Measurements from ENCODE around the gene OGA. TPM values are rescaled to one million over a fixed set of nuclear protein-coding genes. Genes with fewer than 3 reads are reported as not detected.

OGA gene
- total and polyA plus RNA-seq, 2 of the 8 experiments (the other 6 are each of a cell fraction or from before 2014, with no cell fraction given), result 31.2 to 107 TPM

GRCh38 chr10:101780187-101780817, 37.9 kb downstream of the OGA start:
- WGBS, 2 experiments (ENCODE audit: extremely low coverage in 1 of 2, insufficient coverage in 1 of 2, insufficient read length in 1 of 2, insufficient replicate concordance in 2 of 2, low coverage in 1 of 2, low lambda C conversion rate in 2 of 2, missing lambda C conversion rate in 1 of 2), result 43% methylated on average over 14 of the region's 17 CpGs; no CpG with 5 or more reads in 1 of the 2 experiments
- Histone ChIP-seq H3K56ac (replicated peaks; ENCODE audit: insufficient read length, low read depth, low read length) (no peak overlapping the region), H3K14ac (ENCODE audit: insufficient read length) (no peak overlapping the region), H2BK120ac (replicated peaks; ENCODE audit: low read depth, low read length) (no peak overlapping the region), H4K91ac (replicated peaks; ENCODE audit: insufficient read length, low read length) (no peak overlapping the region), H3K27me3 (replicated peaks in 1 of 4; ENCODE audit: control insufficient read depth in 3 of 4, extremely low read depth in 1 of 4, insufficient read depth in 3 of 4, low read length in 3 of 4) (peaks cover 29 to 42% (median 35%) of the 10 kb centered on the region in 4 experiments), H2BK15ac (ENCODE audit: low read length) (peak overlapping the region; percentile 88), H3K79me2 (ENCODE audit: control insufficient read depth in 1 of 2, insufficient read depth in 2 of 2, low read length in 2 of 2) (peaks cover 0 to 8% of the 10 kb centered on the region in 2 experiments; a peak in 1 of 4 replicates), H3K4me3 (ENCODE audit: extremely low read depth in 1 of 4, insufficient read depth in 2 of 4, low read depth in 3 of 4, low read length in 4 of 4) (peak overlapping the region in 3 of 4 experiments; percentile 11 to 60 (median 23); a peak in 4 of 8 replicates), H3K23me2 (ENCODE audit: low read depth, low read length) (peaks cover 34% of the 10 kb centered on the region), H2AFZ (ENCODE audit: low read length) (no peak overlapping the region), H2BK5ac (ENCODE audit: low read depth, low read length) (no peak overlapping the region), H4K8ac (ENCODE audit: extremely low read depth, insufficient read depth, low read length) (no peak overlapping the region), H3K27ac (ENCODE audit: low read depth, low read length) (no peak overlapping the region), H4K20me1 (replicated peaks in 1 of 2; ENCODE audit: control insufficient read depth in 1 of 2, insufficient read depth in 2 of 2, low read length in 2 of 2) (peaks cover 15 to 29% of the 10 kb centered on the region in 2 experiments), H3K79me1 (ENCODE audit: low read depth, low read length) (peaks cover 7% of the 10 kb centered on the region), H3K4me1 (replicated peaks in 1 of 4; ENCODE audit: control insufficient read depth in 3 of 4, insufficient read depth in 4 of 4, low read length in 3 of 4) (peaks cover 4 to 38% (median 21%) of the 10 kb centered on the region in 4 experiments), H2BK20ac (ENCODE audit: low read length) (no peak overlapping the region), H3K4ac (replicated peaks; ENCODE audit: insufficient read length, low read depth, low read length) (no peak overlapping the region), H3K18ac (ENCODE audit: extremely low read depth, low read length) (no peak overlapping the region), H3K36me3 (ENCODE audit: control insufficient read depth in 2 of 4, insufficient read depth in 4 of 4, low read length in 3 of 4) (no peaks in the 10 kb centered on the region; a peak in 2 of 8 replicates), H4K5ac (ENCODE audit: insufficient read length, low read depth, low read length) (no peak overlapping the region), H3K4me2 (ENCODE audit: insufficient read depth in 1 of 2, low read depth in 2 of 2, low read length in 2 of 2) (peak overlapping the region; percentile 91 to 95), H2BK12ac (ENCODE audit: low read depth, low read length) (no peak overlapping the region), H3K23ac (ENCODE audit: insufficient read length) (no peak overlapping the region), H3K9ac (replicated peaks in 1 of 4; ENCODE audit: extremely low read depth in 1 of 4, low read depth in 3 of 4, low read length in 3 of 4) (no peak overlapping the region; a peak in 1 of 7 replicates), H3K9me3 (ENCODE audit: insufficient read depth in 2 of 2, low read depth in 1 of 2, low read length in 1 of 2) (no peaks in the 10 kb centered on the region), H2AK5ac (ENCODE audit: low read depth, low read length) (no peak overlapping the region)
- ChIA-PET CTCF (ENCODE audit: partially characterized antibody) (interaction anchor here (0.8 to 9.8 kb wide), 50 partner anchors 9 to 566 kb away, joined by 3 to 246 read pairs (median 6); partner anchors contain the start of genes FBXW4, KCNIP2 and OGA), POLR2A (ENCODE audit: partially characterized antibody) (interaction anchor here (1.1 to 9.1 kb wide), 5 partner anchors 11 to 182 kb away, joined by 4 to 66 read pairs (median 6); partner anchors contain the start of gene OGA)
- FAIRE-seq, result no peak
- DNase-seq (ENCODE audit: low read depth in 1 of 2, low spot score in 2 of 2), result no peak
- TF ChIP-seq TEAD4 (IDR thresholded peaks at IDR 0.05; ENCODE audit: low read depth, low read length) (no peak), TAF1 (IDR thresholded peaks at IDR 0.05; ENCODE audit: low read depth, low read length) (no peak), EGR1 (IDR thresholded peaks at IDR 0.05; ENCODE audit: borderline replicate concordance, low read depth, low read length) (no peak), SP2 (IDR thresholded peaks at IDR 0.05; ENCODE audit: low read length) (no peak), SIN3A (conservative IDR thresholded peaks at IDR 0.05 in 1 of 2, IDR thresholded peaks at IDR 0.05 in 1 of 2; ENCODE audit: low read depth in 1 of 2, low read length in 2 of 2) (no peak), SRF (IDR thresholded peaks at IDR 0.05; ENCODE audit: low read depth, low read length) (no peak), GABPA (IDR thresholded peaks at IDR 0.05; ENCODE audit: borderline replicate concordance, insufficient read depth, low read length) (no peak), SIRT6 (IDR thresholded peaks at IDR 0.05; ENCODE audit: low read length) (no peak), POLR2AphosphoS5 (IDR thresholded peaks at IDR 0.05; ENCODE audit: low read depth, low read length) (no peak), SAP30 (IDR thresholded peaks at IDR 0.05; ENCODE audit: insufficient read depth, insufficient replicate concordance, low read length) (no peak), KDM4A (IDR thresholded peaks at IDR 0.05; ENCODE audit: low read depth, low read length, severe bottlenecking) (no peak), CEBPB (IDR thresholded peaks at IDR 0.05; ENCODE audit: low read depth, low read length) (no peak), BCL11A (IDR thresholded peaks at IDR 0.05; ENCODE audit: low read depth in 2 of 2, low read length in 2 of 2) (no peak)

All from H1 (cell line).